SK-N-MC (cell line): ENCODE data around the gene BLOC1S5.

Source experiments
- DNase-seq: peaks from one replicate; pipeline ENCODE4 v3.0.0-alpha.2; 2011; ENCODE audit warnings: low read depth, low spot score
- H3K27ac ChIP-seq: fragments of 200-600 bp; sonication (generic); 2 replicates; pipeline ENCODE4 v1.5.1; 2016; ENCODE audit warnings: mixed run types
- H3K36me3 ChIP-seq: fragments of 200-600 bp; sonication (generic); 2 replicates; pipeline ENCODE4 v1.6.1; 2017; ENCODE audit warnings: antibody characterized with exemption, low read length, mixed read lengths; ENCODE audit not compliant: insufficient read depth
- H3K4me3 ChIP-seq: fragments of 200-600 bp; sonication (generic); 2 replicates; pipeline ENCODE4 v1.5.1; 2016
- H3K9ac ChIP-seq: fragments of 200-600 bp; sonication (generic); 2 replicates; pipeline ENCODE4 v1.8.0; 2017; ENCODE audit warnings: mixed run types, mixed read lengths; ENCODE audit not compliant: insufficient read length
- H3K9me3 ChIP-seq: fragments of 200-600 bp; sonication (generic); 2 replicates; pipeline ENCODE4 v1.6.1; 2017; ENCODE audit warnings: low read depth, mild to moderate bottlenecking, antibody characterized with exemption, low read length, moderate library complexity, mixed read lengths
- EZH2 ChIP-seq: fragments of 200-600 bp; sonication (generic); IDR thresholded peaks from one replicate; pipeline ENCODE4 v1.6.1; 2017; ENCODE audit warnings: antibody characterized with exemption
- FOXP2 ChIP-seq: optimal IDR thresholded peaks from 2 replicates; pipeline ENCODE3; 2011; ENCODE audit warnings: mild to moderate bottlenecking, moderate library complexity; ENCODE audit not compliant: insufficient read depth; ENCODE audit errors: extremely low read length, control extremely low read depth
- POLR2AphosphoS5 ChIP-seq: IDR thresholded peaks from 2 replicates; pipeline ENCODE4 v1.6.1; 2012; ENCODE audit warnings: mild to moderate bottlenecking, low read depth, low read length, borderline replicate concordance

The BLOC1S5 gene

DNA sequence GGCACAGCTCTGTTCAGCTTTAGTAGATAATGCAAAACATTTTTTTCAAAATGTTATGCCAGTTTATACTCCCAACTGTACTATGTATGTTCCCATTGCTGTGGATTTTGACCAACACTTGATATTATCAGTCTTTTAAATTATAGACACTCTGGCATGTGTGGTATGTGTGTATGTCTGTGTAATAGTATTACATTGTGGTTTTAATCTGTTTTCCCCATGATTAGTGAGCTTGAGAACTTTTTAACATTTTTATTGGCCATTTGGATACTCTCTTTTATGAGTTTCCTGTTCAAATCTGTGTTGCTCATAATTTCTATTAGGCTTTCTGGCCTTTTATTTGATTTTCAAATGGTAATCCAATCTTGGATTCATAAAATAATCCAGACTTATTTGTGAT, 84.4 kb downstream of the BLOC1S5 start:
- H3K36me3 ChIP-seq, result no peaks in the 10 kb centered on the region
- TF ChIP-seq FOXP2 (no peak), EZH2 (no peak), POLR2AphosphoS5 (no peak)
- no peak for DNase-seq
- no peak overlapping the region for H3K27ac ChIP-seq
- no peak overlapping the region for H3K4me3 ChIP-seq
- no peaks in the 10 kb centered on the region for H3K9me3 ChIP-seq
- H3K9ac ChIP-seq, result no peak overlapping the region

DNA sequence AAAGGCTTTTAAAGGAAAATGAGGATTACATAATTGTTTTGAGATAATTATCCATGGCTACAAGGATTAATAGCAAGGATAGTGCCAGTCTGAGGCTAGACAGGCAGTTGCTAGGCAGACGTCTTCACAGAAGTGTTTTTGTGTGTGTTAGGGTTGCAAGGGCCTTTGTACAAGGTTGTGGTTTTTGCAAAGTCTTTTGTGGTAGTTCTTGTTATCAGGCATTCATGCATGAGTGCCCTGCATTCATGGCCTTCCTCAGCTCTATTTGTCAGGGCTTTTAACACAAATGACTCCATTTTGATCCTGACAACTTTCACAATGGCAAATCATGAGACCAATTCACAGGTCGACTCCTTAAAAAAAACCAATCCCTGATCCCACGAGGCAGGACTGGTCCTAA, 85.5 kb downstream of the BLOC1S5 start:
- Histone ChIP-seq H3K9ac (no peak overlapping the region), H3K9me3 (no peaks in the 10 kb centered on the region), H3K27ac (no peak overlapping the region), H3K4me3 (no peak overlapping the region), H3K36me3 (no peaks in the 10 kb centered on the region)
- no peak for DNase-seq
- TF ChIP-seq EZH2 (no peak), POLR2AphosphoS5 (no peak)

GRCh38 chr6:7976485-7977056, 87.6 kb downstream of the BLOC1S5 start:
- TF ChIP-seq EZH2 (no peak), POLR2AphosphoS5 (no peak), FOXP2 (no peak)
- DNase-seq, result no peak
- Histone ChIP-seq H3K27ac (no peak overlapping the region), H3K9me3 (no peaks in the 10 kb centered on the region), H3K36me3 (no peaks in the 10 kb centered on the region), H3K4me3 (no peak overlapping the region), H3K9ac (no peak overlapping the region)

DNA sequence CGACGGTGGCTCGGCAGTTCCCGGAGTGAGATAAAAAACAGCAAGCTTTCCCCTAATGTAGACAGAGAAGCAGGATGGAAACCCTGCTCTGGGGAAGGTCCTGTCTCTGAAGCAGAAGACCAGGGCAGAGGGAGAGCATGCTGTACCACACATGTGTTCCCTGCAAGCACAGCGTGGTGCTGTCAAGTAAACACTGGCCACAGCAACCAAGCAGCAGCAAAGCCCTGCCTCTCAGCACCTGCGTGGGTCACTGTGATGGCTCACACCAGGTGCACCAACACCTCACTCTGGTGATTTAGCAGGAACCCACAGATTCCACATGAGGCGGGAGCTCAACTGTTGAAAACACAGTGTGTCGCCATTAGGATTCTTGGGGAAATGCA, 88.4 kb downstream of the BLOC1S5 start:
- H3K4me3 ChIP-seq, result no peak overlapping the region
- no peak overlapping the region for H3K9ac ChIP-seq
- H3K36me3 ChIP-seq, result no peaks in the 10 kb centered on the region
- TF ChIP-seq EZH2 (no peak), FOXP2 (no peak), POLR2AphosphoS5 (no peak)
- H3K27ac ChIP-seq, result no peak overlapping the region
- H3K9me3 ChIP-seq, result no peaks in the 10 kb centered on the region
- no peak for DNase-seq

DNA sequence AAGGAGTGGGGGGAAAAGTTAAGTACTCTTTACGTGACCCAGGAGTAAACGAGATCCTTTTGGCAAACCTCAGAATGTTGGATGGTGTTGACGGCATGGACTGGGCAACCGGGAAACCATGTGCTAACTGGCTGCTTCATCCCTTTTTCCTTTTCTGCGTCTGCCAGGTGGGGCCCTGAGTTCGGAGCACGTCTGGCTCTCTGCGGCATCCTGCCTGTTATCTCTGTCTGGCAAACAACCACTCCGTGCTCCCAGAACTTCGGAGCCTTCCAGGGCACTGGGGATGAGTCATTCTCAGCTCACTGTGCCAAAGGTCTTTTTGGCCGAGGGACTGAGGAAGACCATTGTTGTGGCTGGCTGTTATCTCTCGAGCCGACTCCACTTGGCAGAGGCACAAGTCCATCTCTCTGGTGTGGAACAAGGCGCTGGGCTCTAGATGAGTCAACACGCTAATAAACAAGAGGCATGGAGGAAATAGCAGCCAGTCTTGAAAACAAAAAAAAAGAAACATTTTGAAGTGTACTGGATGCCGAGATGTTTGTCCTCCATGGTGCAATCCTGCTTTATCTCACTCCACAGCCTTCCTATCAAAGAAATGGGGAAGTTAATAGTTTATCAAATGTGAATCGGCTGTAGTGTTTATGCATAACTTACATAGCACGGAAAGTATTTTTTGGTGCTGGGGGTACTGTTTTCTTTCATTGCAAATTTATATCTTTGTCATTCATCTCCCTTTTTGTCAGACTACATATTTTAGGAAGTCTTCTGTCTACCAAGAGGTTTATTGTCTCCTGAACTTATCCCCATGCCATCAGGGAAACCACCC, 89.0 kb downstream of the BLOC1S5 start:
- Histone ChIP-seq H3K36me3 (no peaks in the 10 kb centered on the region), H3K9ac (no peak overlapping the region), H3K4me3 (no peak overlapping the region), H3K9me3 (no peaks in the 10 kb centered on the region), H3K27ac (no peak overlapping the region)
- TF ChIP-seq FOXP2, result no peak
- no peak for DNase-seq

- Histone ChIP-seq H3K4me3 (no peak overlapping the region), H3K9ac (no peak overlapping the region), H3K9me3 (no peaks in the 10 kb centered on the region), H3K36me3 (no peaks in the 10 kb centered on the region), H3K27ac (no peak overlapping the region)
- no peak for DNase-seq
- TF ChIP-seq EZH2 (no peak), POLR2AphosphoS5 (no peak), FOXP2 (no peak)
These were observed 89.6 kb downstream of the BLOC1S5 start for GRCh38 chr6:7974565-7974937.

GRCh38 chr6:7973584-7973983, 90.6 kb downstream of the BLOC1S5 start:
- TF ChIP-seq EZH2 (no peak), FOXP2 (no peak), POLR2AphosphoS5 (no peak)
- Histone ChIP-seq H3K9ac (no peak overlapping the region), H3K4me3 (no peak overlapping the region), H3K27ac (no peak overlapping the region), H3K36me3 (no peaks in the 10 kb centered on the region), H3K9me3 (no peaks in the 10 kb centered on the region)
- DNase-seq, result no peak

DNA sequence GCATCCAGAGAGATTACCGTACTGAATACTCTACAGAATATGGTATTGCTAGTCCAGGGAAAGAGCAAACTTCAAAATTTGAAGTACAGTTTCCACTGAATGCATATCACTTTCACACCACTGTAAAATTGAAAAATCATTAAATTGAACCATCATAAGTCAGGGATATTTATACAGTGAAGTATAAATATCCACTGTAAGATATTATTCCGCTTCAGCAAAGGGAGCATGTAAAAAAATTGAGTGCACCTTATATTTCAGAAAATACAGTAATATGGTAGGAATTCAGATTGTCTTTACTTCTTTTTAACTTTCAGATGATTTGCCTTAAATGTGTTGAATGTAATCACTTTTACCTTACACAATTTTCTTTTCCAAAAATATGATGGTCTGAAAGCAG, 92.7 kb downstream of the BLOC1S5 start:
- no peak for TF ChIP-seq EZH2
- no peak for TF ChIP-seq POLR2AphosphoS5
- TF ChIP-seq FOXP2, result no peak
- no peak overlapping the region for H3K4me3 ChIP-seq
- no peaks in the 10 kb centered on the region for H3K9me3 ChIP-seq
- H3K9ac ChIP-seq, result no peak overlapping the region
- H3K36me3 ChIP-seq, result no peaks in the 10 kb centered on the region
- DNase-seq, result no peak
- no peak overlapping the region for H3K27ac ChIP-seq

DNA sequence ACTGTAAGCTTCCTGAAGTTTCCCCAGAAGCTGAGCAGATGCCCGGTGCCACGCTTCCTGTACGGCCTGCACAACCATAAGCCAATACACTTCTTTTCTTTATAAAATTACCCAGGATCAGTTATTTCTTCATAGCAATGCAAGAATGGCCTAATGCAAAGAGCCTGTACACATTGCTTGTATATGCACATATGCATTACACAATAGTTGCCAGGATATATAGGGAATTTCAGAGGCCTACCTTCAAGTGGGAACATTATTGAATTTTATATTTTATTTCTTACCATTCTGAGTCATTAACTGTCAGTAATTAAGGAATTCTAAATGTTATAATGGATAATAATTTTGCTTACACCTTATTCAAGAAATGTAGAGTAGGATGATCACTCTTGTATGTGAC, 93.6 kb downstream of the BLOC1S5 start:
- Histone ChIP-seq H3K27ac (no peak overlapping the region), H3K36me3 (no peaks in the 10 kb centered on the region), H3K9me3 (no peaks in the 10 kb centered on the region), H3K4me3 (no peak overlapping the region), H3K9ac (no peak overlapping the region)
- no peak for DNase-seq
- TF ChIP-seq EZH2 (no peak), POLR2AphosphoS5 (no peak), FOXP2 (no peak)
